GM12872 (cell line): ENCODE data around the gene CSF1R.

Experiments used
- TF ChIP-seq, protein P1 (sequence below): IDR thresholded peaks from 3 replicates; pipeline ENCODE4 v1.5.1; 2011; ENCODE audit warnings: low read depth, mild to moderate bottlenecking, low read length, moderate library complexity; ENCODE audit not compliant: insufficient read depth

The CSF1R gene

GRCh38 chr5:150113047-150113744, 26.8 kb upstream of the CSF1R start:
- TF ChIP-seq, protein P1, sequence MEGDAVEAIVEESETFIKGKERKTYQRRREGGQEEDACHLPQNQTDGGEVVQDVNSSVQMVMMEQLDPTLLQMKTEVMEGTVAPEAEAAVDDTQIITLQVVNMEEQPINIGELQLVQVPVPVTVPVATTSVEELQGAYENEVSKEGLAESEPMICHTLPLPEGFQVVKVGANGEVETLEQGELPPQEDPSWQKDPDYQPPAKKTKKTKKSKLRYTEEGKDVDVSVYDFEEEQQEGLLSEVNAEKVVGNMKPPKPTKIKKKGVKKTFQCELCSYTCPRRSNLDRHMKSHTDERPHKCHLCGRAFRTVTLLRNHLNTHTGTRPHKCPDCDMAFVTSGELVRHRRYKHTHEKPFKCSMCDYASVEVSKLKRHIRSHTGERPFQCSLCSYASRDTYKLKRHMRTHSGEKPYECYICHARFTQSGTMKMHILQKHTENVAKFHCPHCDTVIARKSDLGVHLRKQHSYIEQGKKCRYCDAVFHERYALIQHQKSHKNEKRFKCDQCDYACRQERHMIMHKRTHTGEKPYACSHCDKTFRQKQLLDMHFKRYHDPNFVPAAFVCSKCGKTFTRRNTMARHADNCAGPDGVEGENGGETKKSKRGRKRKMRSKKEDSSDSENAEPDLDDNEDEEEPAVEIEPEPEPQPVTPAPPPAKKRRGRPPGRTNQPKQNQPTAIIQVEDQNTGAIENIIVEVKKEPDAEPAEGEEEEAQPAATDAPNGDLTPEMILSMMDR: no peak

DNA sequence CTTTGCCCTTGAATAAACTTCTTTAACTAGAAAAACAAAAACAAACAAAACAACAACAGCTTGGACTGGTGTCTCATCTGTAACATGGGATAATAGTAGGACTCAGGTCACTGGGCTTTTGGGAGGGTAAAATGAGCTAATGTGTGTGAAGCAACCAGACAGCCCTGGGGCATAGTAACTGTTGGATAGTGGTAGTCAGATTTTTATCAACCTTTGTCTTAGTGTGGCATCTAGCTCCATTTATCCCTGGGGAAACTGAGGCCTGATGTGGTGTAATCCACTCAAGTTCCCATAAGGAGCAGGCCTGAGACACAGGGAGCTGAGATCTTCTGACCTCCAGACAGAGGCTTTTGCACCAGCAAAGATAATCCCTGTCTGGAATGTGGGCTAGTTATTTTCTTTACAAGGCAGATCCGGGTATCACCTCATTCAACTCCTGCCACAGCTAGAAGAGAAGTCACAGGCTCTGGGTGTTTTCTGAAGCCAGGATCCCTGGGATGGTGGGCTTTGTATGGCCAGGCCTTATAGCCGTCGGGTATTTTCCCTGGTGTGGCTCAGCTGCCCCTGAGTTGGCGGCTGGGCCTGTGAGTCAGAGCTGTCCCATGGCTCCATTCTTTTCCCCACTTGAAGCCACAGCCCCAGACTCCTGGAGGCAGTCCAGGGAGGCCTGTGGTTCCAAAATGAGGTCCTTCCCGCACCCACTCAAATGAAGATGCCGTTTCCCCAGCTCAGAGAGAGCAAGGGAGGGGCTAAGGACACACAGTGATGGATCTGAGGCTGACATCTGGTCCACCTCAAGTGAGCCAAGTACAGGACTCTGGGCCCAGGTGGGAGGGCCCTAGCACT, 26.1 kb upstream of the CSF1R start:
- TF ChIP-seq, protein P1: no peak

DNA sequence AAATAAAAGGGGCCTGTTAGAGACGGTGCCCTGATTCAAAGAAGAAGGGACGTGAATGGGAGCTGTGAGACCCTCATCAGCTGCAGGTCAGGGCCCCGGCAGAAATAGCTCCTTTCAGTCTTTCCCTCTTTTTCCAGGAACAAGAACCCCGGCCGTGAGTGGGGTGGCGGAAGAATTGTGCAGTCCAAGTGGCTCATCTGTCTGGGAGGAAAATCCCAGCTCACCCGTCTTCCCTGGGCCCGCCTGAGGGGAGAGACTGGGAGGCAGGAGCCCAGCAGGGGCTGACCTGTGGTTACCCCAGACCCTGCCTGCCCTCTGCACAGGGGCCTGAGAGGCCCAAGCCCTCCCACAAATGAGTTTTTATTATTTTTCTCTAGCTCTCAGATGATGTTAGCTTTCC, 24.8 kb upstream of the CSF1R start:
- TF ChIP-seq, protein P1: no peak

DNA sequence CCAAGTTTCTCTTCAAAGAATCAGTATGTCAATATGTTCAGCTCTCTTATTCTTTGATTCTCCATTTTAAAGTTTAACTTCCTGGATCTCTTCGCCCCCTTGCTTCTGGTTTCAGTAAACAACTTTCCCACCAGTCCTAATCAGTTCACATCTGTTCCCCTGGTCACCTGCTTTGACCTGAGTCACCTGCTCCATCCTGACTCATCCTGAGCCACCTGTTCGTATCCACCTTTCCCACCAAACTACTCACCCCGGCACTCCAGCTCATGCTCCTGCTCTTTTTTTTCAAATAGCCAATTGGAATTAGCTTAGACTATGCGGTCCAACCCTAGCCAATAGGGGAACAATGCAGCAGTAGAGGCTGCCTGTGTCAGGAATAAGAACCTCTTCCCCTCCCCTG, 23.6 kb upstream of the CSF1R start:
- TF ChIP-seq, protein P1: no peak

- TF ChIP-seq, protein P1: no peak
These were observed 22.6 kb upstream of the CSF1R start for GRCh38 chr5:150108711-150109514.

- TF ChIP-seq, protein P1: no peak
These were observed 21.6 kb upstream of the CSF1R start for GRCh38 chr5:150107909-150108447.
